Osteoblast (primary cell): ENCODE data around the gene CNNM1. TPM values are rescaled to one million over a fixed set of nuclear protein-coding genes. Genes with fewer than 3 reads are reported as not detected.

Source experiments
- DNase-seq: peaks from one replicate; pipeline ENCODE4 v3.0.0; 2011; ENCODE audit warnings: low spot score, mixed read lengths; ENCODE audit not compliant: insufficient read length; ENCODE audit errors: missing footprints
- H2AFZ ChIP-seq: 2 replicates; pipeline ENCODE4 v1.6.0; 2011; ENCODE audit warnings: mild to moderate bottlenecking, low read length
- H3K27ac ChIP-seq: 2 replicates; pipeline ENCODE4 v1.5.1; 2011; ENCODE audit warnings: mild to moderate bottlenecking, low read depth, low read length, moderate library complexity
- H3K27me3 ChIP-seq: 2 replicates; pipeline ENCODE4 v1.6.0; 2012; ENCODE audit warnings: mild to moderate bottlenecking, control low read depth, inconsistent platforms, low read length, moderate library complexity; ENCODE audit not compliant: insufficient read depth
- H3K36me3 ChIP-seq: 2 replicates; pipeline ENCODE4 v1.5.1; 2011; ENCODE audit warnings: mild to moderate bottlenecking, low read length, control low read depth, moderate library complexity; ENCODE audit not compliant: insufficient read depth
- H3K4me1 ChIP-seq: 2 replicates; pipeline ENCODE4 v1.5.1; 2011; ENCODE audit warnings: mild to moderate bottlenecking, low read length, control low read depth, moderate library complexity; ENCODE audit not compliant: insufficient read depth
- H3K4me2 ChIP-seq: 2 replicates; pipeline ENCODE4 v1.6.0; 2011; ENCODE audit warnings: mild to moderate bottlenecking, low read length; ENCODE audit not compliant: insufficient read depth
- H3K4me3 ChIP-seq: fragments of 200-600 bp; sonication (generic); 3 replicates; pipeline ENCODE4 v1.5.1; 2012; ENCODE audit warnings: mild to moderate bottlenecking, low read length, inconsistent platforms; ENCODE audit not compliant: insufficient read depth
- H3K79me2 ChIP-seq: 2 replicates; pipeline ENCODE4 v1.6.0; 2012; ENCODE audit warnings: mild to moderate bottlenecking, low read length, control low read depth, inconsistent platforms; ENCODE audit not compliant: insufficient read depth
- H3K9me3 ChIP-seq: 2 replicates; pipeline ENCODE4 v1.5.1; 2011; ENCODE audit warnings: low read depth, low read length, control low read depth
- H4K20me1 ChIP-seq: 2 replicates; pipeline ENCODE4 v1.6.0; 2012; ENCODE audit warnings: mild to moderate bottlenecking, low read length, control low read depth; ENCODE audit not compliant: insufficient read depth
- CTCF ChIP-seq: IDR thresholded peaks from 2 replicates; pipeline ENCODE4 v1.5.1; 2011; ENCODE audit warnings: mild to moderate bottlenecking, low read depth, low read length, moderate library complexity; ENCODE audit errors: extremely low read depth
- total RNA-seq: library from RNA; depleted of rRNA; stranded (reverse); fragments of >200 nt; gene quantifications from 2 replicates; pipeline ENCODE4 v1.2.3, GENCODE V29; 2012

The CNNM1 gene
- total RNA-seq, 1 donor, result 0.36 TPM

- H2AFZ ChIP-seq, result no peak overlapping the region
- DNase-seq, result no peak
- no peak for TF ChIP-seq CTCF
- no peak overlapping the region for H3K27ac ChIP-seq
- no peaks in the 10 kb centered on the region for H3K27me3 ChIP-seq
- no peaks in the 10 kb centered on the region for H3K4me1 ChIP-seq
- no peaks in the 10 kb centered on the region for H3K79me2 ChIP-seq
- no peaks in the 10 kb centered on the region for H3K36me3 ChIP-seq
- no peaks in the 10 kb centered on the region for H3K9me3 ChIP-seq
- H3K4me2 ChIP-seq, result no peak overlapping the region
- H3K4me3 ChIP-seq, result no peak overlapping the region
- H4K20me1 ChIP-seq, result no peaks in the 10 kb centered on the region
Observed at GRCh38 chr10:99290306-99290705, 38.9 kb upstream of the CNNM1 start.

- Histone ChIP-seq H4K20me1 (no peaks in the 10 kb centered on the region), H3K4me2 (no peak overlapping the region), H3K4me1 (no peaks in the 10 kb centered on the region), H3K4me3 (no peak overlapping the region), H3K9me3 (no peaks in the 10 kb centered on the region), H2AFZ (no peak overlapping the region), H3K27ac (no peak overlapping the region), H3K27me3 (no peaks in the 10 kb centered on the region), H3K36me3 (no peaks in the 10 kb centered on the region), H3K79me2 (no peaks in the 10 kb centered on the region)
- no peak for DNase-seq
- TF ChIP-seq CTCF, result no peak
Observed at GRCh38 chr10:99292159-99292558, 37.0 kb upstream of the CNNM1 start.

- no peaks in the 10 kb centered on the region for H3K9me3 ChIP-seq
- no peaks in the 10 kb centered on the region for H4K20me1 ChIP-seq
- H3K4me3 ChIP-seq, result no peak overlapping the region
- H3K4me2 ChIP-seq, result no peak overlapping the region
- no peak for DNase-seq
- no peaks in the 10 kb centered on the region for H3K27me3 ChIP-seq
- no peak for TF ChIP-seq CTCF
- no peaks in the 10 kb centered on the region for H3K4me1 ChIP-seq
- no peaks in the 10 kb centered on the region for H3K79me2 ChIP-seq
- no peaks in the 10 kb centered on the region for H3K36me3 ChIP-seq
- no peak overlapping the region for H2AFZ ChIP-seq
- no peak overlapping the region for H3K27ac ChIP-seq
Observed at GRCh38 chr10:99296605-99297004, 32.6 kb upstream of the CNNM1 start.

GRCh38 chr10:99297033-99297432 is 32.1 kb upstream of the CNNM1 start:
- H3K36me3 ChIP-seq, result no peaks in the 10 kb centered on the region
- no peaks in the 10 kb centered on the region for H4K20me1 ChIP-seq
- DNase-seq, result no peak
- H2AFZ ChIP-seq, result no peak overlapping the region
- H3K27me3 ChIP-seq, result no peaks in the 10 kb centered on the region
- no peak overlapping the region for H3K4me3 ChIP-seq
- H3K4me1 ChIP-seq, result no peaks in the 10 kb centered on the region
- no peaks in the 10 kb centered on the region for H3K79me2 ChIP-seq
- no peaks in the 10 kb centered on the region for H3K9me3 ChIP-seq
- no peak for TF ChIP-seq CTCF
- H3K4me2 ChIP-seq, result no peak overlapping the region
- H3K27ac ChIP-seq, result no peak overlapping the region
